C4-2B (cell line): ENCODE data around the gene CCR5AS.

ENCODE experiments used
- ZFX ChIP-seq: fragments of 450-650 bp; IDR thresholded peaks from 2 replicates; pipeline ENCODE4 v1.6.1; 2017
- TF ChIP-seq, protein P1 (sequence below): fragments of 450-650 bp; conservative IDR thresholded peaks from 2 replicates; pipeline ENCODE4 v1.5.1; 2017; ENCODE audit warnings: mild to moderate bottlenecking

- TF ChIP-seq, protein P1, sequence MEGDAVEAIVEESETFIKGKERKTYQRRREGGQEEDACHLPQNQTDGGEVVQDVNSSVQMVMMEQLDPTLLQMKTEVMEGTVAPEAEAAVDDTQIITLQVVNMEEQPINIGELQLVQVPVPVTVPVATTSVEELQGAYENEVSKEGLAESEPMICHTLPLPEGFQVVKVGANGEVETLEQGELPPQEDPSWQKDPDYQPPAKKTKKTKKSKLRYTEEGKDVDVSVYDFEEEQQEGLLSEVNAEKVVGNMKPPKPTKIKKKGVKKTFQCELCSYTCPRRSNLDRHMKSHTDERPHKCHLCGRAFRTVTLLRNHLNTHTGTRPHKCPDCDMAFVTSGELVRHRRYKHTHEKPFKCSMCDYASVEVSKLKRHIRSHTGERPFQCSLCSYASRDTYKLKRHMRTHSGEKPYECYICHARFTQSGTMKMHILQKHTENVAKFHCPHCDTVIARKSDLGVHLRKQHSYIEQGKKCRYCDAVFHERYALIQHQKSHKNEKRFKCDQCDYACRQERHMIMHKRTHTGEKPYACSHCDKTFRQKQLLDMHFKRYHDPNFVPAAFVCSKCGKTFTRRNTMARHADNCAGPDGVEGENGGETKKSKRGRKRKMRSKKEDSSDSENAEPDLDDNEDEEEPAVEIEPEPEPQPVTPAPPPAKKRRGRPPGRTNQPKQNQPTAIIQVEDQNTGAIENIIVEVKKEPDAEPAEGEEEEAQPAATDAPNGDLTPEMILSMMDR = no peak
- TF ChIP-seq ZFX = no peak
Observed at GRCh38 chr3:46429671-46430070, 22.8 kb upstream of the CCR5AS start.
